DND-41 (cell line): ENCODE data around the gene SLC25A21.

Source experiments
- CTCF ChIP-seq: IDR thresholded peaks from 2 replicates; pipeline ENCODE4 v1.5.1; 2012; ENCODE audit warnings: borderline replicate concordance, low read length, moderate library complexity, mild to moderate bottlenecking; ENCODE audit not compliant: poor library complexity, severe bottlenecking; ENCODE audit errors: extremely low read depth
- EZH2 ChIP-seq: IDR thresholded peaks from 3 replicates; pipeline ENCODE4 v1.6.1; 2012; ENCODE audit warnings: borderline replicate concordance, low read depth, mild to moderate bottlenecking, moderate library complexity, low read length, inconsistent platforms; ENCODE audit not compliant: severe bottlenecking

GRCh38 chr14:36768638-36769337, 403.6 kb downstream of the SLC25A21 start:
- no peak for TF ChIP-seq CTCF
- no peak for TF ChIP-seq EZH2
